Measurements from ENCODE around the gene OR1M1.
"Not testable (repeated sequence)": the region's sequence is repeated elsewhere in the genome, so short reads cannot be mapped to it uniquely, and the experiment has no call there.

The OR1M1 gene, protein sequence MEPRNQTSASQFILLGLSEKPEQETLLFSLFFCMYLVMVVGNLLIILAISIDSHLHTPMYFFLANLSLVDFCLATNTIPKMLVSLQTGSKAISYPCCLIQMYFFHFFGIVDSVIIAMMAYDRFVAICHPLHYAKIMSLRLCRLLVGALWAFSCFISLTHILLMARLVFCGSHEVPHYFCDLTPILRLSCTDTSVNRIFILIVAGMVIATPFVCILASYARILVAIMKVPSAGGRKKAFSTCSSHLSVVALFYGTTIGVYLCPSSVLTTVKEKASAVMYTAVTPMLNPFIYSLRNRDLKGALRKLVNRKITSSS

DNA sequence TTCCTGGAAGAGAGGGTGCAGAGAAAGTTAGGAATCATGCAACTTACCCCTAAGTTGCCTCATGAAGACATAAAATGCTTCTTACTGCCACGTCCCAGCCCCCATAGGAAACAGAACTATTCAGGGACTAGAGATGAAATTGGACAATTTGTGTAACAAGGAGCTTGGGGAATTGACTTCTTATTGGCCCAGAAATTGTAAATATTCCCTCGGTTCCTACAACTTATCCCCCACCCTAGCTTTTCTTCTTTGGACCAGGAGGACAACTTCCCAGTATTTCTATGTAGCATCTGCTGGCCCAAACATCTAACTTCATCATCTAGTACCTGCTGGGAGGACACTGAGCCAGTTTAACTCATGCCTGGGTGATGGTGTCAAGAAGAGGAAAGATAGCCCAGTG is at the start of gene OR1M1:
OR1M1 (plus strand) TSS at position 301 of the 400 bp plus-strand sequence. CDS start 6,184 bp downstream, outside the sequence.
- no peak for DNase-seq (ENCODE audit: low read depth)

DNA sequence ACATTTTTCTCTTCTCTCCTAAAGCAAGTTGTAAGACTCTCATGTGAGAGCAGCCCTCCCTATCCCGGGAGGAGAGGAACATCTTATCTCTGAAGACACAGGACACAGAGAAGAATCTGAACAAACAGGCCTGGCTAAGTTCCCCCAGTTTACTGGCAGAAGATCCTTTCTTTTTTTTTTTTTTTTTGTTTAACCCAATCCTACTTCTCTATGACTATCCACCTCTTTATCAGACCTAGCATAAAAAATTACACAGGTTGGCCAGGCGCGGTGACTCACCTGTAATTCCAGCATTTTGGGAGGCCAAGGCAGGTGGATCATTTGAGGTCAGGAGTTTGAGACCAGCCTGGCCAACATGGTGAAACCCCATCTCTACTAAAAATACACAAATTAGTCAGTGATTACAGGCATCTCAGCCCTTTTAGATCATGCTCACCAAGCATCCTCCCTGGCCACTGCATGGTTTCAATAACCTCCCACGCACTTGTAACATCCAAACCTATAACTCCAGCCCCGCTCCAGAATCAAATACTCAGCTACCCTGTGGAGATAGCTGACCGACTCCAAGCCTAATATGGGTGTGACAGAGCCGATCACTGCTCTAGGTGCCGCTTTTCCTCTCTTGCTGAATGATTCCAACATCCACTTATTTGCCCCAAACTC is 49.3 kb upstream of the OR1M1 start:
- no peak for DNase-seq (ENCODE audit: low read depth)

DNA sequence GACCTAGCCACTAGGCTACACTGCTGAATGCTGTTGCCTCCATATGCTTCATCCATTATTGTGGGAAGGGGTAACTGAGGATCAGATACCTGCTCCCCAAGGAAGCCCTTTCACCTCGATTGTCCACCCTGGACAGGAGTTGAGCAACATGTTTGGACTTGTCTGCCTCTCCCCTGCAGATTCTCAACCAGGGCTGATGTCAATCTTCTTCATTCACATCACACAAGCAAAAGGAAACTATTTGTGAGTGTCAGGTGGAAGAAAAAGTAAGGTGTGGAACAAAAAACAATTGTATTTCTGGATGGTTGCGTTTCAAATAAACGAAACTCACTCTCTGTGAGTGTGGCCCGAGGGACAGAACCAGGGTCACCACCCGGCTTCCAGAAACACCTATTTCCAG is 47.1 kb upstream of the OR1M1 start:
- no peak for DNase-seq (ENCODE audit: low read depth)

DNA sequence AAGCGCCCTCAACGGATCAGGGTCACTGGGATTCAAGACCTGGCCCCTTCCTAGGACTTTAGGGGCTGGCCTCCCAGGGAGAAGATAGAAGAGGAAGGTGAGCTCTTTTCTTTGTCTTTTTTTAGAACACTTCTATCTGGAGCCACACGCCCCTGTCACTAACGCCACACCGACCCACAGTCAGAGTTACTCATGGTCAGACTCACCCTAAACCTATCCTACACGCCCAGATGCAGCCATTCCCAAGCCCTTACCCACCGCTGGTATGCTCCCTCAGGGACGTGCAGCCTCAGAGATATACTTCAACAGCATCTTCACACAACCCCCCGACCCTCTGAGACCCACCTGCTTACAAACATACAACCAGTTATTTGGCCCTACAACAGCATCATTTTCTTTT is 46.7 kb upstream of the OR1M1 start:
- DNase-seq (ENCODE audit: low read depth), result no peak

DNA sequence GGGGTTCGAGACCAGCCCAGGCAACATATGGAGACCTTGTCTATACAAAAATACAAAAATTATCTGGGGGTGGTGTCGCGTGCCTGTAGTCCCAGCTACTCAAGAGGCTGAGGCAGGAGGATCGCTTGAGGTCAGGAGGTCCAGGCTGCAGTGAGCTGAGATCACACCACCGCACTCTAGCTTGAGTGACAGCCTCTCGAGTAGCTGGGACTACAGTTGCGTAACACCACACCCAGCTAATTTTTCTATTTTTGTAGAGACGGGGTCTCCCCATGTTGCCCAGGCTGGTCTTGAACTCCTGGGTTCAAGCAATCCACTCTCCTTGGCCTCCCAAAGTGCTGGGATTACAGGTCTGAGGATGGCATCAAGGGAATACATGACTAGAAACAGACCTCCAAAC is 45.8 kb upstream of the OR1M1 start:
- no peak for DNase-seq (ENCODE audit: low read depth)

DNA sequence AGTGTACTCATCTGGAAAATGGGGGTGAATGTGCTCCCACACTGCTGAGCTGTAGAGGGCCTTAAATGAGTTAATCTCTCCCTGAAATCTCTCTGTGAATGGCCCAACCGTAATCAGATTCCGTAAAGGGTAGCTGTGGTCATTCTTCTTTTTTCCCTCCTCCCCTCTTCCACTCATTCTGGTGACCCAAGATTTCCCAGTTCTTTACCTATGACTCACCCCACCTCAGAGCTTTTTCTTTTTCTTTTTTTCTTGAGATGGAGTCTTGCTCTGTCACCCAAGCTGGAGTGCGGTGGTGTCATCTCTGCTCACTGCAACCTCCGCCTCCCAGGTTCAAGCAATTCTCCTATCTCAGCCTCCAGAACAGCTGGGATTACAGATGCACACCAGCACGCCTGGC is 43.3 kb upstream of the OR1M1 start:
- DNase-seq (ENCODE audit: low read depth), result no peak

DNA sequence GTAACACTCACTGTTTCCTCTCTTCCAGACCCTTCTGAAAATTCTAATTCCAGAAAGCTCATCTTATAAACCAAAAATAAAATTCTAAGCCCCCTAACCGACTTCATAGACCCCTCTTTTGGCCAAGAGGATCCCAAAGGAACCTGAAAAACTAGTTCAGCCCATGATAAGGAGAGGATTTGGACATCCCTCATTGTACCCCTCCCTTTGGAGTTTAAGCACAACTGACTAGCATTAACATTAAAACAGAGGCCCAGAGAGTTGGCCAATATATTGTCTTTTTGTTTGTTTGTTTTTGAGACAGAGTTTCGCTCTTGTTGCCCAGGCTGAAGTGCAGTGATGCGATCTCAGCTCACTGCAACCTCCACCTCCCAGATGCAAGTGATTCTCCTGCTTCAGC is 42.4 kb upstream of the OR1M1 start:
- DNase-seq (ENCODE audit: low read depth), result no peak

DNA sequence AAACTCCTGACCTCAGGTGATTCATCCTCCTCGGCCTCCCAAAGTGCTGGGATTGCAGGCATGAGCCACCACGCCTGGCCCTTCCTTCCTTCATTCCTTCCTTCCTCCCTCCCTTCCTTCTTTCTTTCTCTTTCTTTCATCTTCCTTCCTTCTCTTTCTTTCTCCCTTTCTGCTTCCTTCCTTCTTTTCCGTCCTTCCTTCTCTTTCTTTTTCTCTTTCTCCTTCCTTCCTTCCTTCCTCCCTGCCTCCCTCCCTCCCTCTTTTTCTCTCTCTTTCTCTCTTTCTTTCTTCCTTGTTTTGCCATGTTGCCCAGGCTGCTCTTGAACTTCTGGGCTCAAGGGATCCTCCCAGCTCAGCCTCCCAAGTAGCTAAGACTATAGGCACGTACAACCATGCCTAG is 40.2 kb upstream of the OR1M1 start:
- no peak for DNase-seq (ENCODE audit: low read depth)

DNA sequence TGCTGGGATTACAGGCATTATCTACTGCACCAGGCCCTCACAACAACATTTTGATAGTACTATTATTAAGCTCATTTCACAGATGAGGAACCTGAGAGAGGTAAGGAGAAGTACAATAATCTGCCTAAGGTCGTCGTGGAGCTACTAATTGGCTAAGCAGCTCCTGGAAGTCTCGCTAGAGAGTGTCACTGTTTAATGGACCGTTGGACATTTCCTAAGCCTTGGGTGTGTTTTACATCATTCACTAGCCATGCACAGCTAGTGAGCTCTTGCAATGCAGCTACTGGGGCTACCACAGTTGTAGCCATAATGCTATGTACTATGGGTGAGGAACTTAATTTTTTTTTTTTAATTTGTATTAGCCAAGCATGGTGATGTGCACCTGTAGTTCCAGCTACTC is 34.0 kb upstream of the OR1M1 start:
- no peak for DNase-seq (ENCODE audit: low read depth)

DNA sequence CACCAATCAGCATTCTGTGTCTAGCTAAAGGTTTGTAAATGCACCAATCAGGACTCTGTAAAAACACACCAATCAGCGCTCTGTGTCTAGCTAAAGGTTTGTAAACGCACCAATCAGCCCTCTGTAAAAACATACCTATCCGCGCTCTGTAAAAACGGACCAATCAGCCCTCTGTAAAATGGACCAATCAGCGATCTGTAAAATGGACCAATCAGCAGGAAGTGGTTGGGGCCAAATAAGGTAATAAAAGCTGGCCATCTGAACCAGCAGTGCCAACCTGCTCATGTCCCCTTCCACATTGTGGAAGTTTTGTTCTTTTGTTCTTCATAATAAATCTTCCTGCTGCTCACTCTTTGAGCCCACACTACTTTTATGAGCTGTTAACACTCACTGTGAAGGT is 33.2 kb upstream of the OR1M1 start:
- not testable (repeated sequence) for DNase-seq (ENCODE audit: low read depth)

DNA sequence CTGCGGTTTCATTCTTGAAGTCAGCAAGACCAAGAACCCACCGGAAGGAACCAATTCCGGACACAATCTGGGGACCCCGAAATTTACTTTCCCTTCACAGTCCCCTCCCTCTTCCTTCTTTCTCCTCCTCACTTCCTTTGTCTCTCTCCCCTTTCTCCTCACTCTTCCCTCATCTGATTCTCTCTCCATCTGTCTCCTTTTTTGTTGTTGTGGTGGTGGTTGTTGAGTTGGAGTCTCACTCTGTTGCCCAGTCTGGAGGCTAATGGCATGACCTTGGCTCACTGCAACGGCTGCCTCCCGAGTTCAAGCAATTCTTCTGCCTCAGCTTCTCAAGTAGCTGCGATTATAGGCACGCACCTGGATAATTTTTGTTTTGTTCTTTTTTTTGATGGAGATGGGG is 32.7 kb upstream of the OR1M1 start:
- DNase-seq (ENCODE audit: low read depth), result no peak

DNA sequence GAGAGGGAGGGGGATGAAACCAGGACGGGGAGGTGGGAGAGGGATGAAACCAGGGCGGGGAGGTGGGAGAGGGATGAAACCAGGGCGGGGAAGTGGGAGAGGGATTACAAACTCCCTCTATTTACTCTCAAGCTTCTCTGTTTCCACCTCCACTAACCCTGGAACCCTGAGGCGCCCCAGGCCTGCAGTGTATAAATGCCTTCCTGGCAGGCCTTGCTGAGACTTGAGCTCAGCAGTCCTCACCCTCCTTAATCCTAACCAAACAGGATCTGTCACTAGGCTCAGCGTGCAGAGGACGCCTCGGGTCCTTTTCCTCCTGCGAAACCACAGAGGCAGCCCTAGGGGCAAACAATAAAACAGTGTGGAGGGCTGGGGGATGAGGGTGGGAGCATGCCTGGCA is 32.1 kb upstream of the OR1M1 start:
- no peak for DNase-seq (ENCODE audit: low read depth)

DNA sequence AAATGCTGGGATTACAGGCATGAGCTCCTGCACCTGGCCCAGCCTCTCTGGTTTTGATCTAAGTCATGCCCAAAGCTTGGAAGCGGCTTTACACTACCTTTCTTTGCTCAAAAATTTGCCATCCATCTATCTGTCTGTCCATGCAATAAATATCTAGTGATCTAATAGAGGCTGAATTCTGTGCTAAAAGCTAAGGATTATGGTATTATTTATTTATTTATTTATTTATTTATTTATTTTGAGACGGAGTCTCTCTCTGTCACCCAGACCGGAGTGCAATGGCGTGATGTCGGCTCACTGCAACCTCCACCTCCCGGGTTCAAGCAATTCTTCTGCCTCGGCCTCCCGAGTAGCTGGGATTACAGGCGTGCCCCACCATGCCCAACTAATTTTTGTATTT is 30.7 kb upstream of the OR1M1 start:
- DNase-seq (ENCODE audit: low read depth), result not testable (repeated sequence)

DNA sequence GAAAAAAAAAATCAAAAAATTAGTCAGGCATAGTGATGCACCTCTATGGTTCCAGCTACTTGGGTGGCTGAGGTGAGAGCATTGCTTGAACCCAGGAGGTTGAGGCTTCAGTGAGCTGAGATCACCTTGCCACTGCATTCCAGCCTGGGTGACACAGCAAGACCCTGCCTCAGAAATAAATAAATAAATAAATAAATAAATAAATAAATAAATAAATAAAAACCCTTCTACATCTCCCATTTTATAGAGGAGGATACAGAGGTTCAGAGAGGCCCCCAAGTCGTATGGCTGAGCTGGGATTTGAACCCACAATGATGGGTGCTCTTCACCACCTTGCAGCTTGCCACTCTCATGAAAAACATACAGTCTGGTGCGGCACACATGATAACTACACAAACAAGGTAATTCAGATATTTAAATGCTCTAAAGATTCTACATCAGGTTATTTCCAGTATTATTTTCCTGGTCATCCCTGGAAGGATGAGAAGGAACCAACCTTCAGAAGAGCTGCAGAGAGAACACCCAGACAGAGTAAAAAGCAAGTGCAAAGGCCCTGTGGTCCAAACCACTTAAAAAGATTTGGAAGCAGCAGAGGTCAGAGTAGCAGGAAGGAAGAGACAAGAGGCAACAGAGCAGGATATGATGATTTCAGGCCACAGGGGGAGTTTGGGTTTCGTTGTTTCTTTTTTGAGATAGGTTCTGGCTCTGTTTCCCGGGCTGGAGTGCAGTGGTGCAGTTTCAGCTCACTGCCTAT is 29.2 kb upstream of the OR1M1 start:
- no peak for DNase-seq (ENCODE audit: low read depth)

DNA sequence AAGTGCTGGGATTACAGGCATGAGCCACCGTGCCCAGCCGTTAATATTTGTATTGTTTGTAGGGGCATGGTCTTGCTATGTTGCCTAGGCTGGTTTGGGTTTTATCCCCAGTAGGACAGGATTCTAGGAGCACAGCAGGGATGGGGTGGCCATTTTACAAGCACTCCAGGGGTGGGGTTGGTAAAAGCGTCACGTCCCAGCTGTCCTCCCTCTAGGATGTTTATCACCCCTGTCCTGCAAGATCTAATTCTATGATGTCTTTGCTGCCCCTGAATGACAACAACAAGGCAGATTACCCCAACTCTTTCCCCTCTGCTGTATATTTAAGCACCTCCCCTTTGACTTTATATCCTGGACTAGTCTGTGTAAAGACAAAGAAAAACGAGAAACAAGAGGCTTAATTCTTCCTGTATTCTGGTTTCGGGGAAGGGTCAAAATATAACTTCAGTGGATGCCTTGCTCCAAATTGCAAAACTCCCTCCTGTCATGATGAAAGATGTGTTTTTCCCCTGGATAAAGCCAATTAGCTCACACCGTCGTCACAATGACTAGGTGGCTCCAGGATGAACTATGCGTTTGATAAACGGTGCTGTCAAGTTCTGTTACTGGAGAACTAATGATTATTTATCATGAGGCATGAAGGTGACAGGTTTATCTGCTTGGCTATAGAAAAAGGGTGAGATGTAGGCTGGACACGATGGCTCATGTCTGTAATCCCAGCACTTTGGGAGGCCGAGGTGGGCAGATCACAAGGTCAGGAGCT is 27.8 kb upstream of the OR1M1 start:
- no peak for DNase-seq (ENCODE audit: low read depth)

DNA sequence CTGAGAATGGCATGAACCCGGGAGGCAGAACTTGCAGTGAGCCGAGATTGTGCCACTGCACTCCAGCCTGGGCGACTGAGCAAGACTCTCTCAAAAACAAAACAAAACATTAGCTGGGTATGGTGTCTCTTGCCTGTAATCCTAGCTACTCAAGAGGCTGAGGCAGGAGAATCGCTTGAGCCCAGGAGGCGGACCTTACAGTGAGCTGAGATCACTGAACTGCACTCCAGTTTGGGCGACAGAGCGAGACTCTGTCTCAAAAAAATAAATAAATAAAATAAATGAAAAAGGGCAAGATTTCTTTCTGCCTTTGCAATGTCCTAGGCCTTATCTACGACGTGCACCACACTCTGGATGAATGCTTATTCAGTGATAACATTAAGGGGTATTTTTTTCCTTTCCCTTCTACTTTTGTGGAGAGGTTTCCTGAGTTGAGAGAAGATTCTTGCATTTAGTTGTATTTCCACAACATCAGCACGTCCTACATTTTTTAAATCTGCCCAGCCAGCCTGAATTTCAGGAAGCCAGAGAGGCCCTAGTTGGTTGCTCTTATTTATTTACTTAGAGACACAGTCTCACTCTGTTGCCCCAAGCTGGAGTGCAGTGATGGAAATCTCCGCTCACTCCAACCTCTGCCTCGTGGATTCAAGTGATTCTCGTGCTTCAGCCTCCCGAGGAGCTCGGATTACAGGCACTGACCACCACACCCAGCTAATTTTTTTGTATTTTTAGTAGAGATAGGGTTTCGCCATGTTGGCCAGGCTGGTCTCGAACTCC is 26.1 kb upstream of the OR1M1 start:
- DNase-seq (ENCODE audit: low read depth), result no peak

DNA sequence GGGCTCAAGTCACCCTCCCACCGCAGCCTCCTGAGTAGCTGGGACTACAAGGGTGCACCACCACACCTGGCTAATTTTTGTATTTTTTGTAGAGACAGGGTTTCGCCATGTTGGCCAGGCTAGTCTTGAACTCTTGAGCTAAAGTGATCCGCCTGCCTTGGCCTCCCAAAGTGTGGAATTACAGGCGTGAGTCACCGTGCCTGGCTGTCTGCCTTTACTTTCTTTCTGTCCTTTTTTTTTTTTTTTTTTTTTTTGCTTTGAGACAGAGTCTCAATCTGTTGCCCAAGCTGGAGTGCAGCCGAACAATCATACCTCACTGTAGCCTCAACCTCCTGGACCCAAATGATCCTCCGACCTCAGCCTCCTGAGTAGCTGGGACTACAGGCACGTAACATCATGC is 25.0 kb upstream of the OR1M1 start:
- no peak for DNase-seq (ENCODE audit: low read depth)

DNA sequence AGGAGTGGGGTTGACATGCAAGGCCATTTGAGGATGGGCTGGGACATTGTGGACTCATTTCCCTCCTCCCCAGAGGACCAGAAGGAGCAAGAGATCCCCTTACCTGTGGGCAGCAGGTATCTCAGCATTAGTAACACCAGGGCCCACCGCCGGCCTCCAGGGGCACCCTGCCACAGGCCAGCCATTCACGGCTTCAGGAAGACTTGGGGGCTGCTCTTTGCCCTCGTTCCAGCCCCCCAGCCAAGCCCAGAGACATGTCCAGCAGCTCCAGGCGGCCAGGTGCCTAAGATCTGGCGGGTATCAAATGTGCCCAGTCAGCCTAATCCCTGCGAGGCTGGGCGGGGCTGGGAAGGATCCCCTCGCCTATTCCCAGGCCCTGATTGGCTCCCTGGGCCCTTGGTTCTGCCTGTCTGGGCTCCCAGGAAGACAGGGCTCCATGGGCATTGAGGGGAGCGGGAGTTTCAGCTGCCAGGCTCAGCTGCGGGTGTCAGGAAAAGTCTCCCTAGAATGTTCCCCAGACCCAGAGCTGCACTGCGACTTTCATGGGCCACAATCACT is 21.3 kb upstream of the OR1M1 start:
- DNase-seq (ENCODE audit: low read depth), result no peak

DNA sequence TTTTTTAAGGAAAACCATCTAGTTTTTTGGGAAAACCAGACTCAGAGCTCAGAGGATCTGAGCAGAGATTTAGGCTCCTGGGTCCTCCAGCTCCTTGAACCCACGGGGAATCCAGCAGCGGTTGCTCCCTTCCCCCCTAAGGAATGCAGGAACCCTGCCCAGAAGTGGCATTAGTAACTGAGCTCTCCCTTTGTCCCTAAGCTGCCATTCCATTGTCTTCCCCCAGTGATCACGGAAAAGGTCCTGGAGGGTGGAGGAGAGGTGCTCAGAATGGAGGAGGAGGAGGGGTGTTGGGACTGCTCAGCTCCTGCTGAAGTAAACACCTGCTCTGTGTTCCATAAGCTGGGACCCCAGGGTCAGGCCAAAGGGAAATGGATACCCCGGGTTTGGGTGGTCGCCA is 16.8 kb upstream of the OR1M1 start:
- no peak for DNase-seq (ENCODE audit: low read depth)

DNA sequence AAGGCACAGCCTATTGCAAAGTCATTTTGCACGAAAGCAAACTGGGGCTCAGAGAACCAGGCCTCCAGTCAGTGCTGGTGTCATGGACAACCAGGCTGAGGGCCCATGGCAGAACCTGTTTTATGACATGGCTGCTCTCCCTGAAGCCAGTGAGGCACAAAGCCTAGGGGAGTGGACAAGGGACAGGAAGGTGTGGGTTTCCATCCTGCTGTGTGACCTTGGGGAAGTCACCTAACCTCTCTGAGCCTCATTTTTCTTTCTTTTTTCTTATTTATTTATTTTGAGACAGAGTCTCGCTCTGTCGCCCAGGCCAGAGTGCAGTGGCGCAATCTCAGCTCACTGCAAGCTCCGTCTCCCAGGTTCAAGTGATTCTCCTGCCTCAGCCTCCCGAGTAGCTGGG is 15.1 kb upstream of the OR1M1 start:
- DNase-seq (ENCODE audit: low read depth), result not testable (repeated sequence)

DNA sequence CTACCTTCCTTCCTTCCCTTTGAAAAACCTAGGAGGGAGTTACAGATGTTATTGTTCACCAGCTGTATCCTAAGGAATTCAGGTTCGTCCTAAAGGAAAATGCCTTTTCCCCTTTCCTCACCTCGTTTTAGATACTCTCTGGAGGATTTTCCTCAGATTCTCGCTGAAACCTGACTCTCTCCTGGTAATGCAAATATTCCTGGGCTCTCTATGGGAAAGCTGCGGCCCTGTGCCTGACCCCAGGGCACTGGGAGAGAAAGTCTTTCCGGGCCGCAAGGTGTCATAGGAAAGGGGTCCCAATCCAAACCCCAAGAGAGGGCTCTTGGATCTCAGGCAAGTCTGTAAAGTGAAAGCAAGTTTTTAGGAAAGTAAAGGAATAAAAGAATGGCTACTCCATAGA is 13.1 kb upstream of the OR1M1 start:
- no peak for DNase-seq (ENCODE audit: low read depth)
